ENCODE measurements around the gene FOXR1.

DNA sequence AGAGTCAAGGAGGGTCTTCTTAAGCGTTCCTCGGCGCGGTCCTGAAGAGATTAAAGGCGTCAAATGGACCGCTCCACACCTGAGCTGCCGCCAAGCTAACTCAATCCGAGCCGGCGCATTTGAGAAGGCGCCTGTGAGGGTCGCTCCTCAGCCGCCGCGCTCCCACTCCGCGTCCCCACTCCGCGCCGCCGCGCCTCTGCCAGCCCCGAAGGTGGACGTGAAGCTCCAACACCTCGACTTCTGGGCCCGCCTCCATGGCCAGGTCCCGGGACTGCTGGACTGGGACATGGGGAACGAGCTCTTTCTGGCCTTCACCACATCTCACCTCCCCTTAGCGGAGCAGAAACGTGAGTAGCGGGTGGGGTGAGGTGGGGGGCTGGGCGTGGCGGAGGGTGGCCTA is at the start of gene FOXR1:
- TF ChIP-seq, protein P1, sequence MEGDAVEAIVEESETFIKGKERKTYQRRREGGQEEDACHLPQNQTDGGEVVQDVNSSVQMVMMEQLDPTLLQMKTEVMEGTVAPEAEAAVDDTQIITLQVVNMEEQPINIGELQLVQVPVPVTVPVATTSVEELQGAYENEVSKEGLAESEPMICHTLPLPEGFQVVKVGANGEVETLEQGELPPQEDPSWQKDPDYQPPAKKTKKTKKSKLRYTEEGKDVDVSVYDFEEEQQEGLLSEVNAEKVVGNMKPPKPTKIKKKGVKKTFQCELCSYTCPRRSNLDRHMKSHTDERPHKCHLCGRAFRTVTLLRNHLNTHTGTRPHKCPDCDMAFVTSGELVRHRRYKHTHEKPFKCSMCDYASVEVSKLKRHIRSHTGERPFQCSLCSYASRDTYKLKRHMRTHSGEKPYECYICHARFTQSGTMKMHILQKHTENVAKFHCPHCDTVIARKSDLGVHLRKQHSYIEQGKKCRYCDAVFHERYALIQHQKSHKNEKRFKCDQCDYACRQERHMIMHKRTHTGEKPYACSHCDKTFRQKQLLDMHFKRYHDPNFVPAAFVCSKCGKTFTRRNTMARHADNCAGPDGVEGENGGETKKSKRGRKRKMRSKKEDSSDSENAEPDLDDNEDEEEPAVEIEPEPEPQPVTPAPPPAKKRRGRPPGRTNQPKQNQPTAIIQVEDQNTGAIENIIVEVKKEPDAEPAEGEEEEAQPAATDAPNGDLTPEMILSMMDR (tag by site-specific recombination; IDR thresholded peaks at IDR 0.05) = no peak
- TF ChIP-seq ZSCAN23 (tag by site-specific recombination; IDR thresholded peaks at IDR 0.05) (no peak), ZNF274 (IDR thresholded peaks at IDR 0.05; ENCODE audit: low read length) (no peak), ZNF274 (tag by site-specific recombination; IDR thresholded peaks at IDR 0.05; ENCODE audit: borderline replicate concordance) (no peak), ZNF37A (tag by site-specific recombination; IDR thresholded peaks at IDR 0.05) (no peak), MYNN (tag by site-specific recombination; IDR thresholded peaks at IDR 0.05; ENCODE audit: borderline replicate concordance) (no peak), RBAK (tag by site-specific recombination; IDR thresholded peaks at IDR 0.05) (no peak), ZNF549 (tag by site-specific recombination; IDR thresholded peaks at IDR 0.05) (no peak), HOXA7 (CRISPR knock-in tag; IDR thresholded peaks at IDR 0.05; ENCODE audit: borderline replicate concordance) (no peak), ZNF768 (tag by site-specific recombination; IDR thresholded peaks at IDR 0.05) (no peak), ZNF501 (tag by site-specific recombination; IDR thresholded peaks at IDR 0.05) (no peak)
- TF ChIP-seq, protein P2, sequence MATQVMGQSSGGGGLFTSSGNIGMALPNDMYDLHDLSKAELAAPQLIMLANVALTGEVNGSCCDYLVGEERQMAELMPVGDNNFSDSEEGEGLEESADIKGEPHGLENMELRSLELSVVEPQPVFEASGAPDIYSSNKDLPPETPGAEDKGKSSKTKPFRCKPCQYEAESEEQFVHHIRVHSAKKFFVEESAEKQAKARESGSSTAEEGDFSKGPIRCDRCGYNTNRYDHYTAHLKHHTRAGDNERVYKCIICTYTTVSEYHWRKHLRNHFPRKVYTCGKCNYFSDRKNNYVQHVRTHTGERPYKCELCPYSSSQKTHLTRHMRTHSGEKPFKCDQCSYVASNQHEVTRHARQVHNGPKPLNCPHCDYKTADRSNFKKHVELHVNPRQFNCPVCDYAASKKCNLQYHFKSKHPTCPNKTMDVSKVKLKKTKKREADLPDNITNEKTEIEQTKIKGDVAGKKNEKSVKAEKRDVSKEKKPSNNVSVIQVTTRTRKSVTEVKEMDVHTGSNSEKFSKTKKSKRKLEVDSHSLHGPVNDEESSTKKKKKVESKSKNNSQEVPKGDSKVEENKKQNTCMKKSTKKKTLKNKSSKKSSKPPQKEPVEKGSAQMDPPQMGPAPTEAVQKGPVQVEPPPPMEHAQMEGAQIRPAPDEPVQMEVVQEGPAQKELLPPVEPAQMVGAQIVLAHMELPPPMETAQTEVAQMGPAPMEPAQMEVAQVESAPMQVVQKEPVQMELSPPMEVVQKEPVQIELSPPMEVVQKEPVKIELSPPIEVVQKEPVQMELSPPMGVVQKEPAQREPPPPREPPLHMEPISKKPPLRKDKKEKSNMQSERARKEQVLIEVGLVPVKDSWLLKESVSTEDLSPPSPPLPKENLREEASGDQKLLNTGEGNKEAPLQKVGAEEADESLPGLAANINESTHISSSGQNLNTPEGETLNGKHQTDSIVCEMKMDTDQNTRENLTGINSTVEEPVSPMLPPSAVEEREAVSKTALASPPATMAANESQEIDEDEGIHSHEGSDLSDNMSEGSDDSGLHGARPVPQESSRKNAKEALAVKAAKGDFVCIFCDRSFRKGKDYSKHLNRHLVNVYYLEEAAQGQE (tag by site-specific recombination; IDR thresholded peaks at IDR 0.05) = no peak
- TF ChIP-seq, protein P3, sequence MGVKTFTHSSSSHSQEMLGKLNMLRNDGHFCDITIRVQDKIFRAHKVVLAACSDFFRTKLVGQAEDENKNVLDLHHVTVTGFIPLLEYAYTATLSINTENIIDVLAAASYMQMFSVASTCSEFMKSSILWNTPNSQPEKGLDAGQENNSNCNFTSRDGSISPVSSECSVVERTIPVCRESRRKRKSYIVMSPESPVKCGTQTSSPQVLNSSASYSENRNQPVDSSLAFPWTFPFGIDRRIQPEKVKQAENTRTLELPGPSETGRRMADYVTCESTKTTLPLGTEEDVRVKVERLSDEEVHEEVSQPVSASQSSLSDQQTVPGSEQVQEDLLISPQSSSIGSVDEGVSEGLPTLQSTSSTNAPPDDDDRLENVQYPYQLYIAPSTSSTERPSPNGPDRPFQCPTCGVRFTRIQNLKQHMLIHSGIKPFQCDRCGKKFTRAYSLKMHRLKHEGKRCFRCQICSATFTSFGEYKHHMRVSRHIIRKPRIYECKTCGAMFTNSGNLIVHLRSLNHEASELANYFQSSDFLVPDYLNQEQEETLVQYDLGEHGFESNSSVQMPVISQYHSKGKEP (tag by site-specific recombination; IDR thresholded peaks at IDR 0.05) = no peak

Measured in HEK293 (cell line).